ENCODE results near the gene THOC1. TPM values are rescaled to one million over a fixed set of nuclear protein-coding genes. Genes with fewer than 3 reads are reported as not detected.
A peak's percentile ranks its signal among the peaks of the same experiment; 100 is the strongest.

THOC1 gene, protein sequence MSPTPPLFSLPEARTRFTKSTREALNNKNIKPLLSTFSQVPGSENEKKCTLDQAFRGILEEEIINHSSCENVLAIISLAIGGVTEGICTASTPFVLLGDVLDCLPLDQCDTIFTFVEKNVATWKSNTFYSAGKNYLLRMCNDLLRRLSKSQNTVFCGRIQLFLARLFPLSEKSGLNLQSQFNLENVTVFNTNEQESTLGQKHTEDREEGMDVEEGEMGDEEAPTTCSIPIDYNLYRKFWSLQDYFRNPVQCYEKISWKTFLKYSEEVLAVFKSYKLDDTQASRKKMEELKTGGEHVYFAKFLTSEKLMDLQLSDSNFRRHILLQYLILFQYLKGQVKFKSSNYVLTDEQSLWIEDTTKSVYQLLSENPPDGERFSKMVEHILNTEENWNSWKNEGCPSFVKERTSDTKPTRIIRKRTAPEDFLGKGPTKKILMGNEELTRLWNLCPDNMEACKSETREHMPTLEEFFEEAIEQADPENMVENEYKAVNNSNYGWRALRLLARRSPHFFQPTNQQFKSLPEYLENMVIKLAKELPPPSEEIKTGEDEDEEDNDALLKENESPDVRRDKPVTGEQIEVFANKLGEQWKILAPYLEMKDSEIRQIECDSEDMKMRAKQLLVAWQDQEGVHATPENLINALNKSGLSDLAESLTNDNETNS
- 10 to 100 TPM; 50.7 to 88.5 (median 53.7) TPM for total RNA-seq
- total RNA-seq (2013): 70.4 TPM
- 57.7 to 232 (median 83.2) reads per million in 29 experiments for total RNA-seq

GRCh38 chr18:267688-268552, at the start of gene THOC1:
TSS of gene THOC1 (minus strand) at chr18:268047. CDS start at chr18:268019, 28 bp downstream.
- under 1% methylated on average over 60 of the region's 69 CpGs for WGBS (ENCODE audit: insufficient coverage)
- Mint-ChIP-seq H3K9me3 (no peaks in the 10 kb centered on the region), H3K4me3 (peak within 1 kb of the TSS; percentile 96 to 100 (median 99)), H3K4me1 (peaks cover 36 to 39% (median 38%) of the 10 kb centered on the region in 3 donors), H3K27ac (peak within 1 kb of the TSS; percentile 96 to 99), H3K36me3 (peaks cover 15% of the 10 kb centered on the region), H3K27me3 (no peaks in the 10 kb centered on the region)
- peak within 1 kb of the TSS; percentile 97 for H3K27ac ChIP-seq (ENCODE audit: low read length)
- no peaks in the 10 kb centered on the region for H3K27me3 ChIP-seq (replicated peaks in 1 of 2; ENCODE audit: control insufficient read depth in 2 of 2, extremely low read depth in 1 of 2, insufficient read depth in 2 of 2, low read length in 1 of 2)
- peaks cover 7 to 19% of the 10 kb centered on the region in 2 experiments for H3K4me1 ChIP-seq (ENCODE audit: control insufficient read depth in 1 of 2, extremely low read depth in 1 of 2, insufficient read depth in 2 of 2, low read length in 2 of 2)
- no peaks in the 10 kb centered on the region for H3K9me3 ChIP-seq
- peaks cover 0 to 11% of the 10 kb centered on the region in 2 donors for H3K36me3 ChIP-seq (ENCODE audit: control insufficient read depth in 2 of 2, extremely low read depth in 1 of 2, insufficient read depth in 1 of 2, low read length in 1 of 2)
- peak within 1 kb of the TSS; percentile 92 to 95 for H3K4me3 ChIP-seq (ENCODE audit: control insufficient read depth in 1 of 2, extremely low read depth in 1 of 2, low read length in 1 of 2)
- ATAC-seq (replicated peaks in 1 of 4) (peak; percentile 93 to 94 (median 94)), DNase-seq (peak; percentile 84 to 97 (median 93))
- ChIA-PET CTCF (interaction anchor here in 1 of 2 donors (0.6 to 1.4 kb wide), 3 partner anchors 13 to 47 kb away, joined by 3 read pairs; no protein-coding TSS in a partner anchor), POLR2A (interaction anchor here (0.5 to 1.6 kb wide), 5 partner anchors 9 to 564 kb away, joined by 3 to 6 read pairs (median 3); no protein-coding TSS in a partner anchor)

GRCh38 chr18:317618-318017, 49.8 kb upstream of the THOC1 start:
- no peak for ATAC-seq (replicated peaks in 1 of 4)

DNA sequence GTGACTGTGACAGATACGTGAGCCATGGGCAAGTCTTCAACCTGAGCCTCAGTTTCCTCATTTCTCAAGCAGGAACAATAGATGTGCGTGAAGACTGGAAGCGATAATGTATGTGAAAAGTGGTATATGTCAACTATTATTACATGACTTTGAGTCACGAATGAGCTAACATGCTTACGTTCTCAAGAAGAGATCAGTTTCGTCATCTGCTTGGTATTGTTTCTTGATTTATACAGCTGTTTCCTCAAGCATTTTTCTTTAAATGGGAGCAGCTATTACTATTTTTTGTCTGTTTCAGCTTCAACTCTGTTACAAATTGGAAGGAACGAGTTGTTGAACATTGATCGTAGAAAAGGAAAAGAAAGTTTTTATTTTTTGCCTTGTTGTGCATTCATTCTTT, 48.5 kb upstream of the THOC1 start:
- H3K4me3 ChIP-seq (ENCODE audit: control insufficient read depth in 1 of 2, extremely low read depth in 1 of 2, low read length in 1 of 2): no peak overlapping the region
- H3K36me3 ChIP-seq (ENCODE audit: control insufficient read depth in 2 of 2, extremely low read depth in 1 of 2, insufficient read depth in 1 of 2, low read length in 1 of 2): no peaks in the 10 kb centered on the region
- CTCF ChIA-PET: no interaction called here
- WGBS (ENCODE audit: insufficient coverage): 100% methylated on average over 2 of the region's 8 CpGs
- Mint-ChIP-seq H3K27ac (no peak overlapping the region), H3K27me3 (peaks cover 4 to 5% of the 10 kb centered on the region in 2 donors), H3K9me3 (no peaks in the 10 kb centered on the region), H3K4me3 (no peak overlapping the region), H3K4me1 (no peaks in the 10 kb centered on the region), H3K36me3 (no peaks in the 10 kb centered on the region)
- POLR2A ChIA-PET: no interaction called here
- no peak for ATAC-seq (replicated peaks in 1 of 4)
- H3K27ac ChIP-seq (ENCODE audit: low read length): no peak overlapping the region
- no peak for DNase-seq
- H3K27me3 ChIP-seq (replicated peaks in 1 of 2; ENCODE audit: control insufficient read depth in 2 of 2, extremely low read depth in 1 of 2, insufficient read depth in 2 of 2, low read length in 1 of 2): no peaks in the 10 kb centered on the region
- no peaks in the 10 kb centered on the region for H3K9me3 ChIP-seq
- no peaks in the 10 kb centered on the region for H3K4me1 ChIP-seq (ENCODE audit: control insufficient read depth in 1 of 2, extremely low read depth in 1 of 2, insufficient read depth in 2 of 2, low read length in 2 of 2)

More at GRCh38 chr18:317618-318017, 49.8 kb upstream of the THOC1 start:
- Mint-ChIP-seq H3K9me3 (no peaks in the 10 kb centered on the region), H3K4me1 (peaks cover 0 to 8% (median 6%) of the 10 kb centered on the region in 3 donors), H3K4me3 (no peak overlapping the region), H3K36me3 (no peaks in the 10 kb centered on the region), H3K27me3 (peaks cover 5 to 16% of the 10 kb centered on the region in 2 donors), H3K27ac (no peak overlapping the region)
- CTCF ChIA-PET: no interaction called here
- Histone ChIP-seq H3K27me3 (replicated peaks in 1 of 2; ENCODE audit: control insufficient read depth in 2 of 2, extremely low read depth in 1 of 2, insufficient read depth in 2 of 2, low read length in 1 of 2) (peaks cover 0 to 2% of the 10 kb centered on the region in 2 experiments), H3K36me3 (ENCODE audit: control insufficient read depth in 2 of 2, extremely low read depth in 1 of 2, insufficient read depth in 1 of 2, low read length in 1 of 2) (no peaks in the 10 kb centered on the region), H3K9me3 (no peaks in the 10 kb centered on the region), H3K4me3 (ENCODE audit: control insufficient read depth in 1 of 2, extremely low read depth in 1 of 2, low read length in 1 of 2) (no peak overlapping the region), H3K4me1 (ENCODE audit: control insufficient read depth in 1 of 2, extremely low read depth in 1 of 2, insufficient read depth in 2 of 2, low read length in 2 of 2) (no peaks in the 10 kb centered on the region), H3K27ac (ENCODE audit: low read length) (no peak overlapping the region)
- DNase-seq: no peak
- POLR2A ChIA-PET: no interaction called here
- WGBS (ENCODE audit: insufficient coverage): 100% methylated on average over 3 of the region's 6 CpGs

DNA sequence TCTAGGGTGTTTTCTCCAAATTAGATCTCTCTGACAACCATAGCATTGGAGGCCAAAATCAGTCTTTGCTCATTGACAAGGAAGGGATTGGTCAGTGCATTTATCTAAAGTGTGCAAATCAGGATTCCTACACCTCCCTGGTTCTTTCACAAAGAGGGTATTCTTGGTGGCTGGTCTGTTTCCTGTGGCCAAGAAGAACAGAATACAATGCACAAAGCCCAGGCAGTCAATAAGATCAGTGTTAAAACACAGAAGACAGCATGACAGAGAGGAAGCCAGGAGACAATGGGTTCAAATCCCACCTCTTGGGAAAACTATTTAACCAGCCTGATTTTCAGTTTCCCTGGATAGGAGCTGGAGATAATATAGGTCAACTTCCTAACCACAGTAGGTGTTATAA, 46.1 kb upstream of the THOC1 start:
- Mint-ChIP-seq H3K36me3 (no peaks in the 10 kb centered on the region), H3K4me3 (no peak overlapping the region), H3K27ac (no peak overlapping the region), H3K9me3 (no peaks in the 10 kb centered on the region), H3K4me1 (no peaks in the 10 kb centered on the region), H3K27me3 (peaks cover 0 to 3% of the 10 kb centered on the region in 2 donors)
- Histone ChIP-seq H3K27ac (ENCODE audit: low read length) (no peak overlapping the region), H3K36me3 (ENCODE audit: control insufficient read depth in 2 of 2, extremely low read depth in 1 of 2, insufficient read depth in 1 of 2, low read length in 1 of 2) (no peaks in the 10 kb centered on the region), H3K4me3 (ENCODE audit: control insufficient read depth in 1 of 2, extremely low read depth in 1 of 2, low read length in 1 of 2) (no peak overlapping the region), H3K4me1 (ENCODE audit: control insufficient read depth in 1 of 2, extremely low read depth in 1 of 2, insufficient read depth in 2 of 2, low read length in 2 of 2) (no peaks in the 10 kb centered on the region), H3K27me3 (replicated peaks in 1 of 2; ENCODE audit: control insufficient read depth in 2 of 2, extremely low read depth in 1 of 2, insufficient read depth in 2 of 2, low read length in 1 of 2) (no peaks in the 10 kb centered on the region), H3K9me3 (no peaks in the 10 kb centered on the region)
- ChIA-PET POLR2A (no interaction called here), CTCF (no interaction called here)
- ATAC-seq (replicated peaks in 1 of 4) (no peak), DNase-seq (no peak)

DNA sequence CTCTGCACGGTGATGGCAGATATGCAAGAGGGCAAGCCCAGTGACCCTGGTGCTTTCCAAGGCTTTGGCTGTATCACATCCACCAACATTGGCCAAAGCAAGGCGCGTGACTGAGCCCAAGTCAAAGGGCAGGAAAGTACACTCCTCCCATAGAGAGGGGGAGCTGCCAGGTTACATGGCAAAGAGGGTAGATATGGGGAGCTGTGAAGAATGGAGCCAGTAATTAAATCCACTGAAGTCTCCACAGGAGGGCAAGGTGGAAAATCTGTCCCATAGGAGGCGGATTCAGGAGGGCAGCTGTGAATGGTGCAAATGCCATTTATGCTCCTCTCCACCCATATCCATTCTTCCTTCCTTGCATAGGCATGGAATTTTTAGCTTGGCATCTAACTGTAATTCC, 44.6 kb upstream of the THOC1 start:
- DNase-seq (no peak), ATAC-seq (replicated peaks in 1 of 4) (no peak)
- Mint-ChIP-seq H3K36me3 (no peaks in the 10 kb centered on the region), H3K27ac (no peak overlapping the region), H3K27me3 (peaks cover 4 to 11% of the 10 kb centered on the region in 2 donors), H3K4me1 (no peaks in the 10 kb centered on the region), H3K9me3 (no peaks in the 10 kb centered on the region), H3K4me3 (no peak overlapping the region)
- 80% methylated on average over 1 of the region's 4 CpGs for WGBS (ENCODE audit: insufficient coverage)
- Histone ChIP-seq H3K9me3 (no peaks in the 10 kb centered on the region), H3K27me3 (replicated peaks in 1 of 2; ENCODE audit: control insufficient read depth in 2 of 2, extremely low read depth in 1 of 2, insufficient read depth in 2 of 2, low read length in 1 of 2) (peaks cover 0 to 3% of the 10 kb centered on the region in 2 experiments), H3K4me1 (ENCODE audit: control insufficient read depth in 1 of 2, extremely low read depth in 1 of 2, insufficient read depth in 2 of 2, low read length in 2 of 2) (no peaks in the 10 kb centered on the region), H3K4me3 (ENCODE audit: control insufficient read depth in 1 of 2, extremely low read depth in 1 of 2, low read length in 1 of 2) (no peak overlapping the region), H3K27ac (ENCODE audit: low read length) (no peak overlapping the region), H3K36me3 (ENCODE audit: control insufficient read depth in 2 of 2, extremely low read depth in 1 of 2, insufficient read depth in 1 of 2, low read length in 1 of 2) (no peaks in the 10 kb centered on the region)
- POLR2A ChIA-PET: no interaction called here
- CTCF ChIA-PET: no interaction called here

GRCh38 chr18:310042-310441, 42.2 kb upstream of the THOC1 start:
- ChIA-PET POLR2A (no interaction called here), CTCF (no interaction called here)
- Histone ChIP-seq H3K9me3 (no peaks in the 10 kb centered on the region), H3K4me1 (ENCODE audit: control insufficient read depth in 1 of 2, extremely low read depth in 1 of 2, insufficient read depth in 2 of 2, low read length in 2 of 2) (no peaks in the 10 kb centered on the region), H3K27ac (ENCODE audit: low read length) (no peak overlapping the region), H3K27me3 (replicated peaks in 1 of 2; ENCODE audit: control insufficient read depth in 2 of 2, extremely low read depth in 1 of 2, insufficient read depth in 2 of 2, low read length in 1 of 2) (peaks cover 0 to 9% of the 10 kb centered on the region in 2 experiments), H3K36me3 (ENCODE audit: control insufficient read depth in 2 of 2, extremely low read depth in 1 of 2, insufficient read depth in 1 of 2, low read length in 1 of 2) (no peaks in the 10 kb centered on the region), H3K4me3 (ENCODE audit: control insufficient read depth in 1 of 2, extremely low read depth in 1 of 2, low read length in 1 of 2) (no peak overlapping the region)
- Mint-ChIP-seq H3K4me1 (no peaks in the 10 kb centered on the region), H3K27ac (no peak overlapping the region), H3K4me3 (no peak overlapping the region), H3K36me3 (no peaks in the 10 kb centered on the region), H3K27me3 (peaks cover 15 to 25% of the 10 kb centered on the region in 2 donors), H3K9me3 (no peaks in the 10 kb centered on the region)
- DNase-seq (no peak), ATAC-seq (replicated peaks in 1 of 4) (no peak)
